Thyroid gland (tissue), 4 donors: Measurements from ENCODE around the gene PCCA. TPM values are rescaled to one million over a fixed set of nuclear protein-coding genes. Genes with fewer than 3 reads are reported as not detected.
"Not testable (repeated sequence)": the region's sequence is repeated elsewhere in the genome, so short reads cannot be mapped to it uniquely, and the experiment has no call there.

Experiments used
- DNase-seq, 2 donors: peaks; one replicate each; pipeline ENCODE4 v3.0.0-alpha.2; 2019
- H3K27ac ChIP-seq, 3 donors: fragments of 200-600 bp; sonication (generic); 1 replicate in 2 of 3; 2 replicates in 1 of 3; pipeline ENCODE4 v1.5.1; 2016 to 2019; ENCODE audit warnings: mild to moderate bottlenecking in 1 of 3, moderate library complexity in 1 of 3
- H3K27me3 ChIP-seq: fragments of 200-600 bp; sonication (generic); one replicate; pipeline ENCODE4 v1.5.1; 2019
- H3K36me3 ChIP-seq, 2 donors: fragments of 200-600 bp; sonication (generic); one replicate each; pipeline ENCODE4 v1.5.1; 2016 to 2019
- H3K4me1 ChIP-seq, 2 donors: fragments of 200-600 bp; sonication (generic); one replicate each; pipeline ENCODE4 v1.5.1; 2017 to 2019
- H3K4me3 ChIP-seq, 3 donors: fragments of 200-600 bp; sonication (generic); replicated peaks in 1 of 3; 1 replicate in 2 of 3; 2 replicates in 1 of 3; pipeline ENCODE4 v1.5.1; 2016; ENCODE audit warnings: mild to moderate bottlenecking in 1 of 3
- H3K9me3 ChIP-seq: fragments of 200-600 bp; sonication (generic); one replicate; pipeline ENCODE4 v1.5.1; 2017
- CTCF ChIP-seq, 6 experiments: fragments of 200-600 bp in 3 of 6; fragments of 450-650 bp in 3 of 6; sonication (generic) in 3 of 6; IDR thresholded peaks; one replicate each; pipeline ENCODE4 v1.5.1; 2016 to 2019; ENCODE audit warnings: antibody characterized with exemption in 6 of 6, mild to moderate bottlenecking in 2 of 6, inconsistent platforms in 1 of 6, moderate library complexity in 1 of 6
- POLR2A ChIP-seq, 2 donors: fragments of 450-650 bp; IDR thresholded peaks; one replicate each; pipeline ENCODE4 v1.6.1; 2017; ENCODE audit warnings: antibody characterized with exemption in 2 of 2, mild to moderate bottlenecking in 2 of 2, moderate library complexity in 1 of 2
- WGBS, 2 donors: methylation state at CpG; one replicate each; pipeline ENCODE4 v1.1.5; 2017; 5-methylcytosine and 5-hydroxymethylcytosine counted together
- intact Hi-C: fragments of 100-400 bp; cut with DNase I; formaldehyde crosslinking; loops from one replicate; pipeline ENCODE4 v1.15.1; 2023
- total RNA-seq, 4 donors: library from RNA; depleted of rRNA; stranded (reverse); fragments of >200 nt; gene quantifications; one replicate each; pipeline ENCODE4 v1.2.3, GENCODE V29; 2016

Gene PCCA
- total RNA-seq, 4 donors from 2014 or later: 54.3 to 95.2 (median 67.7) TPM

GRCh38 chr13:100211016-100211710 lies 122.3 kb downstream of the PCCA start:
- TF ChIP-seq POLR2A (IDR thresholded peaks at IDR 0.05) (no peak), CTCF (IDR thresholded peaks at IDR 0.05) (no peak)
- no peak for DNase-seq
- Histone ChIP-seq H3K36me3 (no peaks in the 10 kb centered on the region), H3K4me3 (no peak overlapping the region), H3K9me3 (no peaks in the 10 kb centered on the region), H3K27me3 (no peaks in the 10 kb centered on the region), H3K27ac (no peak overlapping the region), H3K4me1 (no peaks in the 10 kb centered on the region)
- intact Hi-C loops: no loop called here
- 82 to 88% methylated on average over 4 of the region's 4 CpGs for WGBS, 2 donors

GRCh38 chr13:100212904-100213553 lies 124.1 kb downstream of the PCCA start:
- Histone ChIP-seq H3K27ac (no peak overlapping the region), H3K9me3 (no peaks in the 10 kb centered on the region), H3K36me3 (no peaks in the 10 kb centered on the region), H3K27me3 (no peaks in the 10 kb centered on the region), H3K4me1 (no peaks in the 10 kb centered on the region), H3K4me3 (no peak overlapping the region)
- intact Hi-C loops: no loop called here
- TF ChIP-seq POLR2A (IDR thresholded peaks at IDR 0.05) (no peak), CTCF (IDR thresholded peaks at IDR 0.05) (no peak)
- no peak for DNase-seq
- WGBS, 2 donors: 72 to 98% methylated on average over 2 of the region's 2 CpGs

- Histone ChIP-seq H3K4me1 (no peaks in the 10 kb centered on the region), H3K27ac (no peak overlapping the region), H3K9me3 (no peaks in the 10 kb centered on the region), H3K36me3 (no peaks in the 10 kb centered on the region), H3K27me3 (no peaks in the 10 kb centered on the region), H3K4me3 (no peak overlapping the region)
- 95 to 100% methylated on average over 2 of the region's 2 CpGs for WGBS, 2 donors
- TF ChIP-seq POLR2A (IDR thresholded peaks at IDR 0.05): no peak
- no peak for TF ChIP-seq CTCF (IDR thresholded peaks at IDR 0.05)
- DNase-seq: no peak
- intact Hi-C loops: no loop called here
Observed at GRCh38 chr13:100213576-100213975, 124.7 kb downstream of the PCCA start.

GRCh38 chr13:100214886-100215285 lies 126.0 kb downstream of the PCCA start:
- no peaks in the 10 kb centered on the region for H3K9me3 ChIP-seq
- H3K4me3 ChIP-seq: no peak overlapping the region
- intact Hi-C loops: no loop called here
- no peaks in the 10 kb centered on the region for H3K36me3 ChIP-seq
- H3K4me1 ChIP-seq: no peaks in the 10 kb centered on the region
- no peak for DNase-seq
- 96 to 97% methylated on average over 3 of the region's 3 CpGs for WGBS, 2 donors
- H3K27ac ChIP-seq: no peak overlapping the region
- TF ChIP-seq POLR2A (IDR thresholded peaks at IDR 0.05): no peak
- H3K27me3 ChIP-seq: no peaks in the 10 kb centered on the region

- H3K36me3 ChIP-seq: no peaks in the 10 kb centered on the region
Observed at GRCh38 chr13:100221166-100221565, 132.3 kb downstream of the PCCA start.

GRCh38 chr13:100223966-100224530 lies 135.2 kb downstream of the PCCA start:
- peaks cover 9 to 11% of the 10 kb centered on the region in 2 donors for H3K4me1 ChIP-seq
- WGBS, 2 donors: 95 to 97% methylated on average over 4 to 20 of the region's 30 CpGs
- H3K27ac ChIP-seq, DNase-seq, H3K4me3 ChIP-seq, intact Hi-C loops, H3K9me3 ChIP-seq, H3K27me3 ChIP-seq, H3K36me3 ChIP-seq: not testable (repeated sequence)

More at GRCh38 chr13:100221166-100221565, 132.3 kb downstream of the PCCA start:
- Histone ChIP-seq H3K4me1 (peaks cover 3 to 9% of the 10 kb centered on the region in 2 donors), H3K9me3 (no peaks in the 10 kb centered on the region), H3K27me3 (no peaks in the 10 kb centered on the region), H3K27ac (no peak overlapping the region), H3K4me3 (no peak overlapping the region)
- WGBS, 2 donors: 90 to 96% methylated on average over 2 of the region's 2 CpGs
- intact Hi-C loops: no loop called here
- no peak for DNase-seq
- TF ChIP-seq CTCF (IDR thresholded peaks at IDR 0.05): no peak
- TF ChIP-seq POLR2A (IDR thresholded peaks at IDR 0.05): no peak
